Body of pancreas (tissue), 4 donors: ENCODE results near the gene RHOT2.

Experiments
- CTCF ChIP-seq, 7 experiments: fragments of 450-650 bp in 4 of 7; fragments of 200-600 bp in 3 of 7; sonication (generic) in 3 of 7; IDR thresholded peaks; one replicate each; pipeline ENCODE4 v1.5.1; 2016 to 2019; ENCODE audit warnings: antibody characterized with exemption in 7 of 7
- POLR2A ChIP-seq, 3 donors: fragments of 450-650 bp; IDR thresholded peaks; one replicate each; pipeline ENCODE4 v1.6.1; 2016; ENCODE audit warnings: antibody characterized with exemption in 3 of 3, mild to moderate bottlenecking in 2 of 3

- TF ChIP-seq CTCF (IDR thresholded peaks at IDR 0.05) (no peak), POLR2A (IDR thresholded peaks at IDR 0.05) (no peak)
Measured at GRCh38 chr16:684961-685696, 17.2 kb downstream of the RHOT2 start.
